Tibial nerve (tissue), 4 donors: ENCODE measurements around the gene CNTN5.

Experiments
- CTCF ChIP-seq, 5 experiments: fragments of 200-600 bp in 3 of 5; fragments of 450-650 bp in 2 of 5; sonication (generic) in 3 of 5; IDR thresholded peaks; one replicate each; pipeline ENCODE4 v1.5.1; 2016 to 2019; ENCODE audit warnings: antibody characterized with exemption in 5 of 5, mild to moderate bottlenecking in 3 of 5, moderate library complexity in 2 of 5
- EP300 ChIP-seq, 2 donors: sonication (generic); formaldehyde crosslinking; IDR thresholded peaks; one replicate each; pipeline ENCODE4 v1.6.1; 2017; ENCODE audit warnings: antibody characterized with exemption in 2 of 2, mild to moderate bottlenecking in 1 of 2
- POLR2A ChIP-seq, 2 donors: fragments of 450-650 bp; IDR thresholded peaks; one replicate each; pipeline ENCODE4 v1.6.1; 2017; ENCODE audit warnings: antibody characterized with exemption in 2 of 2, mild to moderate bottlenecking in 2 of 2, moderate library complexity in 2 of 2

GRCh38 chr11:100273066-100273815 is 1252.5 kb downstream of the CNTN5 start:
- TF ChIP-seq CTCF (IDR thresholded peaks at IDR 0.05): no peak
- TF ChIP-seq EP300 (IDR thresholded peaks at IDR 0.05): no peak
- TF ChIP-seq POLR2A (IDR thresholded peaks at IDR 0.05): no peak
